Measurements from ENCODE around the gene DNASE2. TPM values are rescaled to one million over a fixed set of nuclear protein-coding genes. Genes with fewer than 3 reads are reported as not detected.

Gene DNASE2
- total RNA-seq, 1 experiment from 2014 or later = 23.8 TPM

DNA sequence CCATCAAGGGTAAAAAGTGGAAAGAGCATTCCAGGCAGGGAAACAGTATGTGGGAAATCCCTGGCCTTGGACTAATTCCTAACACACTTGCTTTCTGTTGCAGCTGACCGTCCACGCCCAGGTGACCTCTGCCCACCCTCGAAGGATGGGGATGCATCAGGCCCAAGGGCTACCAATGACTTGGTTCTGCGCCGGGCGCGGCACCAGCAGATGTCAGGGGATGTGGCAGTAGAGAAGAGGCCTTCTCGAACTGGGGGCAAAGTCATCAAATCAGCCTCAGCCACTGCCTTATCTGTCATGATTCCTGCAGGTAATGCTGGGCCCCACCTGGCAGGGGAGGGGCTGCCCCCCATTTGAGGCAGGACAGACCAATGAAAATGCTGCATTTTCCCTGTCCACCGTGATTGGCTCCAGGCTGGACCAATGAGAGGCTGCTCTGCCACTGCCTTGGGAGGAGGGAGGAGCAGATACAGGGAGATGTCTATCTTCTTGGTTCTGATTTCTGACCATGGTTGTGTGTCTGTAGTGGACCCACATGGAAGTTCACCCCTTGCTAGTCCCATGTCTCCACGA lies 12.6 kb downstream of the DNASE2 start:
- H3K79me2 ChIP-seq (ENCODE audit: insufficient read depth, low read length) = no peaks in the 10 kb centered on the region
- TF ChIP-seq, protein P1, sequence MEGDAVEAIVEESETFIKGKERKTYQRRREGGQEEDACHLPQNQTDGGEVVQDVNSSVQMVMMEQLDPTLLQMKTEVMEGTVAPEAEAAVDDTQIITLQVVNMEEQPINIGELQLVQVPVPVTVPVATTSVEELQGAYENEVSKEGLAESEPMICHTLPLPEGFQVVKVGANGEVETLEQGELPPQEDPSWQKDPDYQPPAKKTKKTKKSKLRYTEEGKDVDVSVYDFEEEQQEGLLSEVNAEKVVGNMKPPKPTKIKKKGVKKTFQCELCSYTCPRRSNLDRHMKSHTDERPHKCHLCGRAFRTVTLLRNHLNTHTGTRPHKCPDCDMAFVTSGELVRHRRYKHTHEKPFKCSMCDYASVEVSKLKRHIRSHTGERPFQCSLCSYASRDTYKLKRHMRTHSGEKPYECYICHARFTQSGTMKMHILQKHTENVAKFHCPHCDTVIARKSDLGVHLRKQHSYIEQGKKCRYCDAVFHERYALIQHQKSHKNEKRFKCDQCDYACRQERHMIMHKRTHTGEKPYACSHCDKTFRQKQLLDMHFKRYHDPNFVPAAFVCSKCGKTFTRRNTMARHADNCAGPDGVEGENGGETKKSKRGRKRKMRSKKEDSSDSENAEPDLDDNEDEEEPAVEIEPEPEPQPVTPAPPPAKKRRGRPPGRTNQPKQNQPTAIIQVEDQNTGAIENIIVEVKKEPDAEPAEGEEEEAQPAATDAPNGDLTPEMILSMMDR (conservative IDR thresholded peaks at IDR 0.05) = no peak
- no peak overlapping the region for H2BK12ac ChIP-seq (ENCODE audit: insufficient read length, low read depth, low read length)
- DNase-seq = peak; percentile 71
- no peak overlapping the region for H4K8ac ChIP-seq (replicated peaks; ENCODE audit: insufficient read length, low read depth, low read length)
- no peak overlapping the region for H3K56ac ChIP-seq (ENCODE audit: insufficient read length, low read depth, low read length)
- H3K27ac ChIP-seq (ENCODE audit: insufficient read length, low read depth, low read length) = no peak overlapping the region
- no peak overlapping the region for H3T11ph ChIP-seq (ENCODE audit: low read length)
- H2BK20ac ChIP-seq (ENCODE audit: low read depth, low read length, poor library complexity, severe bottlenecking) = no peak overlapping the region
- no CpG with 5 or more reads among the region's 10 CpGs for WGBS (ENCODE audit: extremely low coverage, insufficient read length, low lambda C conversion rate)
- peaks cover 5 to 11% of the 10 kb centered on the region in 2 experiments; a peak in 4 of 5 replicates for H3K9me3 Mint-ChIP-seq
- peaks cover 5% of the 10 kb centered on the region for H3K27me3 Mint-ChIP-seq (ENCODE audit: low read depth)
- no peaks in the 10 kb centered on the region for H3K9me3 ChIP-seq (ENCODE audit: control insufficient read depth, low read depth, low read length)
- H3K4me3 Mint-ChIP-seq = peak overlapping the region in 1 of 2 experiments; percentile 77; a peak in 2 of 5 replicates
- H3K27ac Mint-ChIP-seq = no peak overlapping the region
- peaks cover 3% of the 10 kb centered on the region; the same call in 1 of the 2 replicates for H3K4me1 ChIP-seq (ENCODE audit: insufficient read depth, low read length)
- peaks cover 30 to 41% (median 31%) of the 10 kb centered on the region in 3 experiments for H3K36me3 Mint-ChIP-seq (ENCODE audit: insufficient read depth in 1 of 3, low read depth in 3 of 3)
- no peak overlapping the region for H3K4me2 ChIP-seq (ENCODE audit: insufficient read depth, insufficient read length, low read length)
- no peaks in the 10 kb centered on the region for H3K79me1 ChIP-seq (ENCODE audit: insufficient read depth, low read depth, low read length, poor library complexity, severe bottlenecking)
- no peak overlapping the region for H3K9ac ChIP-seq (ENCODE audit: extremely low read depth, insufficient read length, low read length)
- H2BK120ac ChIP-seq (ENCODE audit: low read depth, low read length, poor library complexity, severe bottlenecking) = no peak overlapping the region
- peaks cover 24 to 32% of the 10 kb centered on the region in 2 experiments for H3K4me1 Mint-ChIP-seq
- H4K20me1 ChIP-seq (ENCODE audit: control insufficient read depth, insufficient read depth, insufficient read length) = peaks cover 7% of the 10 kb centered on the region
- no peak overlapping the region for H2AK5ac ChIP-seq (ENCODE audit: insufficient read length, low read length)
- no peak overlapping the region for H2BK15ac ChIP-seq (ENCODE audit: low read depth, low read length)
- H4K91ac ChIP-seq (ENCODE audit: insufficient read length, low read depth, low read length) = no peak overlapping the region
- H3K27me3 ChIP-seq (ENCODE audit: insufficient read depth, low read length) = no peaks in the 10 kb centered on the region
- H2AFZ ChIP-seq (ENCODE audit: low read length) = no peak overlapping the region
- H3K23me2 ChIP-seq (ENCODE audit: insufficient read length, low read depth, low read length, poor library complexity, severe bottlenecking) = peaks cover 5% of the 10 kb centered on the region
- H3K18ac ChIP-seq (ENCODE audit: insufficient read length, low read depth, low read length) = no peak overlapping the region
- H3K4ac ChIP-seq (ENCODE audit: low read depth, low read length) = no peak overlapping the region
- H4K5ac ChIP-seq (ENCODE audit: insufficient read length, low read depth, low read length) = no peak overlapping the region
- no peak overlapping the region for H2BK5ac ChIP-seq (ENCODE audit: insufficient read length, low read length)
- H3K23ac ChIP-seq (ENCODE audit: insufficient read length, low read depth, low read length) = no peak overlapping the region
- no peak overlapping the region for H3K14ac ChIP-seq (ENCODE audit: insufficient read depth, low read length)

Measured in H9 (cell line).